Embryonic facial prominence (tissue), 1 donor: ENCODE measurements around the gene TEX36.
"Not testable (repeated sequence)": the region's sequence is repeated elsewhere in the genome, so short reads cannot be mapped to it uniquely, and the experiment has no call there.

ENCODE experiments used
- DNase-seq: peaks from one replicate; pipeline ENCODE4 v3.0.0-alpha.2; 2016; ENCODE audit errors: extremely low spot score

TEX36 gene, protein sequence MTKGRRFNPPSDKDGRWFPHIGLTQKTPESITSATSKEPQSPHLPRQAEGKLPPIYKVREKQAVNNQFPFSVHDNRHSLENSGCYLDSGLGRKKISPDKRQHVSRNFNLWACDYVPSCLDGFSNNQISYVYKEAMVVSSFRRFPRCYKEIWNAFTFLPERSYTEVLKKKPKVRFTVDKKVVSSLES

DNA sequence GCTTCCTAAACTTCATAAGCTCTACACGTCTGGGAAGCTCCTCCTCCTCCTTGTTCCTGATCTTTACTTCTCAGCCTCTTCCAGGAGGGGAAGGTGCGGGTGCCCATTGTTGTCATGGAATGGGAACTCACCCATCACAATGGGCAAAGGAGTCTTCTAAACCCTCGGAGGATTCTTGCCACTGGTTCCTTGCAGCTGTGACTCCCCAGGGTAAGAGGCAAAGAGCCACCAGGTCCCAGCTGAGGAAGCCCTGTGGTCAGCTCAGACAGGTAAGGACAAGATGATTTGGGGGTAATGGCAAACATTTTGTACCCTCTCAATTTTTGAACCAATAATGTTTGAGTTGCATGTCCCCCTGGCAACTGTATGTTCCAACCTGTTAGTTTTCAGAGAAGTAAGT, at the start of gene TEX36:
Gene TEX36 (minus strand): TSS at position 101 of the 400 bp plus-strand sequence. CDS start 174 bp downstream, outside the sequence.
- no peak for DNase-seq

DNA sequence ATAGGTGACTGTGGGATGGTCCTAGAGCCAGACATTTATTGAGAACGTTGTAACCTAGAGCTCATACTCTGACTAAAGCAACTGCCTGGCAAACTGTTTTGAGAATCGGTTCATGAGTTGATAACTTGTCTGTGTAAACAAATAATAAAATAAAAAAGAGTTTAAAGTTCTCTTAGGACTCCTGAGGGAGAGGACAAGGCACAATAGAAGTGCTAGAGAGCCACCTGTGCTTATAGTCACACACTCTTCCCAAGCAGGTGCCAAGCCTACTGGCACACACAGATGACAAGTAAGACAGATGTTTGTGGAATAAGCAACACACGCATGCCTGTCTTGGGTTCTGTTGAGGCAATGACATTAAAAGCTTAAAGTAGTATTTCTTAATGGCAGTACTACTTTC, 44.5 kb upstream of the TEX36 start:
- DNase-seq, result no peak

DNA sequence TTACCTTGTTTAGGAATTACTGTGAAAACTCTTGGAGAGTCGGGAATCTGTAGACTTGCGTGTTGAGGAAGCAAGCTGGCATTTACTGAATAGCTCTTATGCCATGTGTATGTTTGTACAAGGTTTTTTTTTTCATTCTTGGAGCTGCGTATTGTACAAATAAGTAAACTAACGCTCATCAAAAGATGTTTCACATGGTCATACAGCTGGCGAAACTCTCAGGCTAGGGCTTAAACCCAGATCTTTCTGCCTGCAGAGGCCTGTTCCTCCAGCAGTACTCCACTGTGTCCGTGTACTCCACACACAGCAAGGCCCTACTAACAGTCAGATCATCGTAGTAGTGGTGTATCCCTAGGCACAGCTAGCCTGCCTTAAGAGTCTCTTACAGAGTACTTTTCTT, 44.0 kb upstream of the TEX36 start:
- DNase-seq, result no peak

DNA sequence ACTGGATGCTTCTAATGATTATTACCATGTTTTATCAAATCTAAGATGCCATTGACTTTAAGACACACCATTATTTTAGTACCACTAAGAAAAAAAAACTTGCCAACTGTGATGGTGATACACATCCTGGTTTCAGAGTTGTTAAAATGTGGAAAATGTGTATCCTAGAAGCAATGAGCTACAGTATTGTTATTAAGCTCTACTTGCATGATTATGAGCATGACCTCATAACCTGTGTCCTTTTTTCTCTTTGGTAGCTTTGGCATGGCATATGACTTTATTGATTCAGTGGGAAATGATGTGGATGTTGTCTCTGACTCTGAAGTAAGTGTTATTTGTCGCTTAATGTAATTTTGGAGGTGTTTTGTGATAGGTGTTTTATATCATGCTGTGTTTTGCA, 39.8 kb upstream of the TEX36 start:
- DNase-seq, result no peak

DNA sequence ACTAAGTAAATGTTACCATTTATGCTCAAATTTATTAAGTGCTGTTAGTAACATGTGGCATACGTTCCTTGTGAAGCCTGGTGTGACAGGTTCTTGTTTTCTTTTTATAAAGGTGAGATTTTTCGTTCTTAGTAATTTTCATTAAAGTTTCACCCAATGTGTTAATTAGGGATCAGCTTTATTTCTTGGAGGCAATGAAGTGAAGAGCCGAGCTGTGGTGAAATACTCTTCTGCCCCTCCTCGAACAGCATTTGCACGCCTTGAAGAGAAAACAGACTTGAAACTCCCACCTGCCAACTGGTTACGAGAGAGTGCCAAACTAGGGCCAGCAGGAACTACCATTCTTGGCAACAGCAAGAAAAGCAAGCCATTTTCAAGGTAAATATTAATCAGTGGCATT, 38.1 kb upstream of the TEX36 start:
- DNase-seq, result no peak

DNA sequence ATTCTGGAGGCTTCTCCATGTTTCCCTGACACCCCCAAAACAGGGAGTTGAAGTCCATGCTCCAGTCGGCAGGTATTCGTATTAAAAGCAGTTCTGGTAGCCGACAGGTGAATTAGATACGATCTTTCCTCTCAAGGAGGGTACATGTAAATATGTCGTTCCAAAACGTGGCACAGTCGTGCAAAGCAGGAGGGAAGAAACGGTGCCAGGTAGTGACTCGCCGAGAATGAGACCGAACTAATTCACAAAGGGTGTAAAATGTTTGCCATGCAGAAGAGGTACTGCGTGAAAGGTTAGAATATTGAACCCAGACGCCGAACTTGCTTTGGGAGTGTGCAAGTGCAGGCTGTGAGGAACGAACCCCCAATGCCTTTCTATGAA, 37.0 kb upstream of the TEX36 start:
- DNase-seq, result no peak

DNA sequence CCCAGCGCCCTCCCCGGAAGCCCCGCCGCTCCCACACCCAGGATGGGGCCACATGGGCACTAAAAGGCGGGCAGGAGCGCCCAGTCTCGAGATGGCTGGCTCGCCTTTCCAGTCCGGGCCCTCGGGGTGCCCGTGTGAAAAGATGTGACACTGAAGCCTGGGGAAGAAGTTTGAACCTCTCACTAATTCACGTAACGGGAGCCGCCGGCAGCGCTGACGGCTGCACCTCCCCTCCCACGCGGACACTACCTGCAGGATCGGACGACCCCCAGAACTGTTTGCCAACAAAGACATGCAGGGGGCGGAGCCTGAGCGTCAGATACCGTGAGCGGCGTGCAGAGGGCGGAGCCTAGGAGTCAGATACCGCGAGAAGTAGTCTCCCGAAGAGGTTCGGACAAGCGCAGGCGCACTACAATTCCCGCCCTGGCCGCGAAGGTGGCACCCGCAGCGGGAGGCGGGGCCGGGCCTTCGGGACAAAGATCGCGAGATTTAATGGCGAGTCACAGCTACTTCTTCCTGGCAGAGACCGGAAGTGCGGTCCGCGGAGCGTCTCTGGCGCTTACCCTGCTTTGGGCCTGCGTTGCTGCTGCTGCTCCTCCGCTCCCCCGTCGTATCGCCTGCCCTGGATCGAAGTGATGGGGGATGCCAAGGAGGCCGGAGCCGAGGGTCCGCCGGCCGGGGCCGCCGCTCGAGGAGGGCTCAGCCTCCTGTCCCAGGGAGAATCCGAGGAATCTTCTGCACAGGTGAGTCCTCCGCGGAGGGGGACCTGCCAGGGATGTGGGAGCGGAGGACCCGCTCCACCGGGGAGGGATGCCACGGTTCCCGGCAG, 36.4 kb upstream of the TEX36 start, which contains the start of gene EDRF1:
Gene EDRF1 (plus strand): TSS at position 537 of the 829 bp plus-strand sequence. CDS start 99 bp downstream, at position 636.
- peak; percentile 99 for DNase-seq

DNA sequence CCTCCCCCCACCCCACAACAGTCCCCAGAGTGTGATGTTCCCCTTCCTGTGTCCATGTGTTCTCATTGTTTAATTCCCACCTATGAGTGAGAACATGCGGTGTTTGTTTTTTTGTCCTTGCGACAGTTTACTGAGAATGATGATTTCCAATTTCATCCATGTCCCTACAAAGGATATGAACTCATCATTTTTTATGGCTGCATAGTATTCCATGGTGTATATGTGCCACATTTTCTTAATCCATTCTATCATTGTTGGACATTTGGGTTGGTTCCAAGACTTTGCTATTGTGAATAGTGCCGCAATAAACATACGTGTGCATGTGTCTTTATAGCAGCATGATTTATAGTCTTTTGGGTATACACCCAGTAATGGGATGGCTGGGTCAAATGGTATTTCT, 31.8 kb upstream of the TEX36 start:
- DNase-seq, result not testable (repeated sequence)

DNA sequence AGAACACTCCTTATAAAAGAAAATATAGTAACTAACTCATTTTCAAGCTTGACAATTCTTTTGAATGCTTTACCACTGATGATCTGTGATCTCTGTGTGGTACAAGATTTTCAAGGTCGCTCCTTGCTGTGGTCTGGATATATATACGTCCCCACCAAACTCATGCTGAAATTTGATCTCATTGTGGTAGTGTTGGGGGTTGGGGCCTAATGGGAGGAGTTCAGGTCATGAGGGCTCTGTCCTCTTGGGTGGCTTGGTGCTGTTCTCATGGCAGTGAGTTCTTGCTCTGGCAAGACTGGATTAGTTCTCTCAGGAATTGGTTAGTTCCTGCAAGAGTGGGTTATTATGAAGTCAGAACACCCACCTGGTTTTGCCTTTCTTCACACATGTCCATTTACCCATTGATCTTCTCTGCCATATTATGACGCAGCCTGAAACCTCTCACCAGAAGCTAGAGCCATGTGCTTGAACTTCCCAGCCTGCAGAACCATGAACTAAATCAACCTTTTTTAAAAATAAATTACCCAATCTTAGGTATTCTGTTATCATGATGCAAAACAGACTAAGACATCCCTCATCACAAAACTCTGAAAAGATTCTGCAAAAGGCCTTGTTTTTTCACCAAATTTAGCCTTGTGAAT, 28.3 kb upstream of the TEX36 start:
- no peak for DNase-seq

DNA sequence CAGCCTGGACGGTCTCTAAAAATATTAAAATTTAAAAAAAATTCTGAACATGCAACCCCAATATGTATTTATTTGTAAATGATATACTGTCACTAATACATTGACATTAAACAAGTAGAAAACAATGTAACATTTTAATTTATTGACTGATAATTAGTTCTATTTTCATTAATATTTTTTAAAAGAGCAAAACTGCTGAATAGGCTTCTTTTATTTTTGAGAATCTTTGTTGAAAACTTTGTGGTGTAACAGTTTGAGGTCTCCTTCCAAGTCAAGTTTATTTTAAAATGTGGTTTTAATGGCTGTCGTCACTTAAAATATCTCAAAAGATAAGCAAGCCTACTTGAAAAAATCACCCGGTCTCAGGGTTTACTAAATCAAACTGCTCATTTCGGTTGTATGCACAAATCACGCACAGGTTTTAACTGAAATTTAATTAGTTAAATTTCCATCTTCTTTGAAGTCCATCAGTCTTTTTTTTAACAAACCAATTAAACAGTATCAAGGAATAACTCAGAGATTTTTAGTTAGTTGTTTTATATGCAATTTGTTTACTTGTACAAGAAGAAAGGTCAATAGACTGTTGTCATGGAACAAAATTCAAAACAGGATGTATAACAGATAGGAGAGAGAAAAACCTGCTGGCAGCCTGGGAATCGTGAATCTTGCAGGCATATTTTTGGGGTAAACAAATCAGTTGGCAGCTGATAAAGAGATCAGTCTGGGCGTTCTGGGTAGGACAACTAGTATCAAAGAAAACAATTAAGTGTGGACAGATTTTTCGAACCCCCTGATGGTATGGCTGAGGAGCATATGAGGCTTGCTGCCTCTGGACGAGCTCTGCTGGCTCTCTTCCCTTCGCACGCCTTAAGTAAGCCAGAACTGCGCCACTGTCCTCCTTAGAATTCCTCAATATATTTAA, 26.9 kb upstream of the TEX36 start:
- DNase-seq, result no peak

DNA sequence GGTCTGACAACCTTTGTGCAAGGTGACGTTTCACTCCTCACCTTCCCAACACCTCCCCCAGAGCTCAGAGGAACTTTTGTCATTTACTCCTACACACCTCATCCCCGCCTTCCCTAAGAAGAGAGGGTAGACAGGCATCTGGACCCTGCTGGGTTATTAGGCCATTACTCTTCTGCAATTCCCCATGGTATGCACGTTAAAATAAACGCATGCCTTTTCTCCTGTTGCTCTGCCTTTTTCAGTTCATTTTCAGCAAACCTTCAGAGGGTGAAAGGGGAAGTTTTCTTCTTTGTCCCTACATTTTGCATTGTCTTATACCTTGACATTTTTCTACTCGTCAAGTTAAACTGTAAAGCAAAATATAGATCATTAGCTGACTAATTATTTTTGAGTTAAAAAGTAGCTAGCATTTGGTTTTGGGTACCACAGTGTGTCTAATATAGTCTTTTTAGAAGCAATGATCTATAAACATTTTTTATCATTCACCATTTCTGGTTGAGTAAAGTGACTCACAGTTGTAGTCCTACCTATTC, 26.1 kb upstream of the TEX36 start:
- DNase-seq, result no peak

DNA sequence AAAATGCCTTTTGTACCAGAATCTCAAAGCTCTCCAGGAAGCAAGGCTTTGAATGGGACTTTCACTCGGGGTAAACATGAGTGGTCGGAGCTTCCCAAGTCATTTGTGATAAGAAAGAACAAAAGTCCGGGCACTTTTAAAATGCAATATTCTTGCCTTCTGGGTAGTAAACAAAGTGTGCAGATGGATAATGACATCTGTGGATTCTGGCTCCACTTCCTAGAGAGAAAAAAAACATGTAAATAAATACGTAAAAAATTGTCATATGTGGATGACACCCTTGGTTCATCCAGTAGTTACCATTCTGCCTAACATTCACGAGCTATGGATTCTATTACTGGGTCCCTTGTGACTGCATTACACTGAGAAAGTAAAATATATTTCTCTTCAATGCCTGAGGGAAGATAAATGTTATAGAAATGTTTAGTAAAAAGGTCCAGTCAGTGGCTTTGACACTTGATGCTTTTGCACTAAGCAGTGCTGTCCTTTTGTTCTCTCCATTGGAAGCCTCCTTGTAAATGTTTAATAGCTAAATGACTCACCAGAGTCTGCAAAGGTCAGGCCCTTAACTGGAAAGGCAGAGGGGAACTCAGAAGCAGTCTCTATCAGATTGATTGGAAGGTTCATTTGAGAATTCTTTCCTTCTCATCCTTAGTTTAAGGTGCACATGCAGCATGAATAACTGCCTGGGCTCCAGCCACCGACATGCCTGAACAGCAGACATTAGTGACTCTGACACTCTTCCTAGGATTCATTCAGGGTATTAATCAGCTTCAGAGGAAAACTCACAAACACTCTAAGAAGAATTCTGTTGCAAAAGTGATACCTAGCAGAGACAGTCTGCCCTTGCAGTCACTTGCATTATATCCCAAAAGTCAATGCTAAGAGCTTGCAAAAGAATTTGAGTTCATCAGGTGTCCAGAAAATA, 24.8 kb upstream of the TEX36 start:
- DNase-seq, result no peak

DNA sequence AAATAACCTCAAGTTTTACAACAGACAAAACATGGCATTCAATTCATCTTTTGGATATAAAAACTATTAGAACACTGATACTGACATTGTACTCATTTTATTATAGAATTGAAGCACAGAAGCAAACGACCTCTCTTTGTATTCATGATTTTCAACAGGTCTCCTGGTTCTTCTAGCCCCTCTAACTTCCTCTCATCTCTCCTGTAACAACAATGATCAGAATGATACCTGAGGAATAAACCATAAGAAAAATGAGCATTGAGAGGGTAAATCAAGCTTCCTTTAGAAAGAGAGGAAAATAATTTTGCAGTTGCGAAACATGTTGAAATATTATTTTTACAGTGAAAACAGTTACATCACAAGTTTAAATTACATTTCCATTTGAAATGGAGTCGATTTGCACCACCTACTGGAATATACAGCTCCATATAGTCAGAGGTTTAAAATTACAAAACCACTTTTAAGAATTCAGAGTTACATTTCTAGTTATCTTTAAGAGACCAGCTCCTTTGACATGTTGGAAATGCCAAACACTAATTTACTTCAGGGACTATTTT, 17.5 kb upstream of the TEX36 start:
- DNase-seq, result peak; percentile 12

DNA sequence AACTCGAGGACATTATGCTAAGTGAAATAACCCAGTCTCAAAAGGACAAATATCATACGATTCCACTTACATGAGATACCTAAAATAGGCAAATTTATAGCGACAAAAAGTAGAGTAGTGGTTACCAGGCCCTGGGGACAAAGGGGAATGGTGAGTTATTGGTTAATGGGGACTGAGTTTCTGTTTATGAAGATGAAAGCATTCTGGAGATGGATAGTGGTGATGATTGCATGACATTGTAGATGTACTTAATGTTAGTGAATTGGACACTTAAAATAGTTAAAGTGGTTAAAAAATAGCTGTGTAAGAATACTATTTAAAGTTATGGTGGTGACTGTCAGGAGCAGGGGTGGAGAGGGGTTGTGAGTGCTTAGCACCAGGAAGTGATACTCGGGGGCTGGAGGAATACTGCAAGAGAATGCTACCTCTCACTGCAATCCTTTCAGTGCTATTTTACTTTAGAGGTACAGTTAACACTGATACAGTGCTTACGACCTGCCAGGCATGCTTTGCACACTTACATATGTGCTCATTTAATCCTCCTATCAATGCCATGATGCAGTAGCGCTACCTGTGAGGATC, 16.7 kb upstream of the TEX36 start:
- DNase-seq, result no peak

DNA sequence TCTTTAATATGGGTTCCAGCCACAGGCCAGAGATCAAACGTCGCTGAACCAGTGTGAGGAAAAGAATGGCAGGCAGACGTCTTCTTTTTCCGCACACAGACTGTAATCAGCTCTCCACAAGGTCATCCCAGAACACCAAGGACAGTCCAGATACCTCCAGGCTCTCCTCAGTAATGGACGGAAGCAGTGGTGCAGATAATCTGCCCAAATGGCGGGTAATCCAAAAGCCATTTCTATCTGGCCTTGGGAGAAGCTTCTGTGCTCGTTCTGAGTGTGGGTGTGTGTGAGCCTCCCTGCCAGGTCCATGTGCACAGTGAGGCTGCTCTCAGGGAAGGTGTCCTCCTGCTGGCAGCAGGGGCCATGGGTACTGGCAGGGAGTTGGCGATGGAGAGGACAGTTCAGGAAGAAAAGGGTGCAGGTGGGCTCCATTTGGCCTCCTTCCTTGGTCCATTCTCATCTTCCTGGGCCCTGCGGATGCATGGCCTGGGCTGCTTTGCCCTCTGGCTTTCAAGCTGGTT, 15.6 kb upstream of the TEX36 start:
- DNase-seq, result no peak

DNA sequence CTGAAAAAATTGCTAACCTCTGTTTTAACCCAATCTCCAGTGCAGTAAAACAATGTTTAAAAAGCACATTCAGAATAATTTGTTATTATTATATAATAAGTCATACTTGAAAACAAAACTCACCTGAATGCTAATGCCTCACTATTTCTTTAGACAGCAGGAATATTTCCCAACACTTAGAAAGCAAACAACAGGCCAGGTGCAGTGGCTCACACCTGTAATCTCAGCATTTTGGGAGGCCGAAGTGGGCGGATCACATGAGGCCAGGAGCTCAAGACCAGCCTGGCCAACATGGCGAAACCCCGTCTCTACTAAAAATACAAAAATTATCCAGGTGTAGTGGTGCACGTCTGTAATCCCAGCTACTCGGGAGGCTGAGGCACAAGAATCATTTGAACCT, 13.9 kb upstream of the TEX36 start:
- DNase-seq, result not testable (repeated sequence)

DNA sequence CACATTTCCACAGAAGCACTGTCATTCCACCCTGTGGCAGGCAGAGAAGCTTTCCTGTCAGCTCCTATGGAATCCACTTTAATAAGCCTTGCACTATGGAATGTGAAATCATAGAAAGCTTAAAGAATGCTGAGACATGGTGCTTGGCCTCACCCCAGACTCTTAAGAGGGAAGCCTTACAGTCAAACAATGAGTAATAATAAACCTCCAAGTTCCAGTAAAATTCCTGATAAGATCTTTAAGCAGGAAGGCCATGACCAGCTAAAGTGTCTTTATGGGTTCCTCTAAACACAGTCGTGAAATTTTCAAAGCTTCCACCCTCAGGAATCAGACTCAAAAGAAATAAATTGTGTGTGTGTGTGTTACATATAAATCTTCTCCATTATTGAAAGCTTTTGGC, 11.9 kb upstream of the TEX36 start:
- no peak for DNase-seq

DNA sequence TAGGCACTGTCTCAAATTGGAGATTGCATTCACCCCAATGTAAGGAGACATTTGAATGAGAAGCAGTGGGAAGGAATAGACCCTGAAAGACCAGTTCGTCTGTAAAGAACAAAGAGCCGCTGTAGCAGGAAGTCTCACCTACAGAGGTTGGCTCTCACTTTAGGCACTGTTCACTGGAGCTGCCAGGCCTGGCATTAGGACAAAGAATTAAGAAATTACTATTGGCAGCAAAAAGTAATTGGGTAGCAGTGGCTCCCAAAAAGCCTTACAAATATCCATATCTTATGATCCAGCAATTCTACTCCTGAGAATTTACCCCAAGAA, 10.5 kb upstream of the TEX36 start:
- no peak for DNase-seq
